ENCODE data around the gene ADGRF1.
"Not testable (repeated sequence)": the region's sequence is repeated elsewhere in the genome, so short reads cannot be mapped to it uniquely, and the experiment has no call there.

ADGRF1 gene

DNA sequence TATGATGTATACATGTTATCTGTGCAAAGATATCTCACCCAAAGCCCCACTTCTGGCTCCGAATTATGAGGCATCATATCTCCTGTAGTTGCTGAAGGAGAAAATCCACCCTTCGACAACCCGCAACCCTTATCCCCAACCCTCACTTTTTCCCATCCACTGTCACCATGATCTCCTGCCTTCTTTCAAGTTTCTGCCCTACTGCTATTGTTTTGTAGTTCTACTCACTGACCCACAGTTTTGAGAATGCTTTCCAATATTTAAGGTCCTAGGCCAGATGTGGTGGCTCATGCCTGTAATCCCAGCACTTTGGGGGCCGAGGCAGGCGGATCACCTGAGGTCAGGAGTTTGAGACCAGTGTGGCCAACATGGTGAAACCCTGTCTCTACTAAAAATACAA is 22.2 kb downstream of the ADGRF1 start:
- DNase-seq: no peak

DNA sequence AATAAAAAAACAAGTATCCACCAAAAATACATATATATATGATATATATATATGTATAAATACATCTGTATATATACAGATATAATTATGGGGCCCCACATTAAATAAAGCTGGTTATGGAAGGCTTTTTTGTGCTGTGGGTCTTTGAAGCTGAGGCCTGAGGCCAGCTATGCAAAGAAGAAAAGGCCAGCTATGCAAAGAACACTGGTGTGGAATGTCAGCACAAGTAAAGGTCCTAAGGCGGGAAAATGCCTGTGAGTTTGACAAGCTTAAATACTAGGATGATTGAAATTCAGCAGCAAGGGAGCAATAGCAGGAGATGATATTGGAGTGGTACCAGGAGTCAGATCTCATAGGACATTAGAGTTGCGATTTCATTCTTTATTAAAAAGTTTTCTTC is 25.2 kb downstream of the ADGRF1 start:
- DNase-seq: no peak

DNA sequence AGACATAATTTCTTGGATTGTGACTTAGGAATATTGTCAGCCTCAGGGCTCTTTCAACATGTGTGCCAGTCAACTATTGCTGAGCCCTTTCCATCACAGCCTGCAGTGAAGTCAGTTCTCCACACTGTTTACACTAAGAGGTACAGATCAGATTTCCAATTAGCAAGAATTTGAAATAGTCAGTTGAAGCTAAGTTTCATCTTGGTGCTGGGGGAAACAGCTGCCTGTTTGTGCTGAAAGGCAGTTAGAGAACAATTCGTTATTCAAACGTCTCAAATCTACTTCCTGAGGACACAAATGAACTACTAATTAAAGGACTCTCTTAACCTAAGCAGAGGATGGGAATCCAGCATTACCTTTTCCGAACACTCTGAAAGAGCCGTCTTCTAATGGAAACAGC is 25.9 kb downstream of the ADGRF1 start:
- DNase-seq: no peak

DNA sequence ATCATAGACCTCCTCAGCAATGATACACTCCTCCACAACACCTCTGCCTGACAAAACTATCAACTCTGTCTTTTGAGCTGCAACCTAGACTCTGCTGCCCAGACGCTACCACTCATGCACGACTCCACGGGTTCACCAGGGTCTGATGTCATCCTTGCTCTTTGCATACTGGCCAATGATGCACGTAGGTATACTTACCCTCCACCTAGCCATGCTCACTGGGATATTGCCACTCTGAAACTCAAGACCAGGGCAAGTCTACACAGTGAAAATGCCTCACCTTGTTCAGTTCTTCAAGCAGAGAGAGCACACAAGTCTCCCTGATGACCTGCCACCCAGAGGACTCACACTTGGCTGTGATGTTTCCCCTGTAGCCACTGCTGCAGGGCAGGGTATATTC is 27.7 kb downstream of the ADGRF1 start:
- no peak for DNase-seq

DNA sequence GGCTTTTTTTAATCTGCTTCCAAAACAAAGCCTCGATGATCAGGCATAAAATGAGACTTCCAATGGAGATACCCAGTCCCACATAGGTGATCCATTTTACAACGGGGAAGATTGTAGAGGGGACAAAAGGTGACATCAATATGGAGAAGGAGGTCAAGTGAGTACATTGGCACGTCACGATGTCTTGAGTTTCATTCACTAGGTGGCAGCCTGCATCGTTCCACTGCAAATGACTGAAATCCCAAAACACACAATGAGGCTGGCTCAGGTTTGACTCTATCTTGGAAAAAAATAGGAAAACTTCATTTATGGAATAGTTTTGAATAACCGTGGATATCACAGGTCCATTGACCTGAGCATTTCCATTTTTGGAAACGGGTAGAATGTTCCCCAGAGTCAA is 32.5 kb downstream of the ADGRF1 start:
- DNase-seq: no peak

DNA sequence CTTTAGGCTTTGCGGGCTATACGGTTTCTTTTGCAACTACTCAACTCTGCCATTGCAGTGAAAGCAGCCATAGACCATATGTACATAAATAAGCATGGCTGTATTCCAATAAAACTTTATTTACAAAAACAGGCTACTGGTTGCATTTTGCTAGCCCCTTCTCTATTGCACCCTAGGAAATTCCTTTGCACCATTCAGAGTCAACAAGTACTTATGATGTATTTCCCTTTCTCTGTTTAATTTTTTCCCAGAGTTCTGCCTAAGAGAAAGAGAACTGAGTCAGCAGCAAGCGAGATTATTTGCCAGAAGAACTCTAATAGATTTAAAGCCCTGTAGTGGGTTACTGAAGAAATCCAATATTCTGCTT is 33.8 kb downstream of the ADGRF1 start:
- no peak for DNase-seq

DNA sequence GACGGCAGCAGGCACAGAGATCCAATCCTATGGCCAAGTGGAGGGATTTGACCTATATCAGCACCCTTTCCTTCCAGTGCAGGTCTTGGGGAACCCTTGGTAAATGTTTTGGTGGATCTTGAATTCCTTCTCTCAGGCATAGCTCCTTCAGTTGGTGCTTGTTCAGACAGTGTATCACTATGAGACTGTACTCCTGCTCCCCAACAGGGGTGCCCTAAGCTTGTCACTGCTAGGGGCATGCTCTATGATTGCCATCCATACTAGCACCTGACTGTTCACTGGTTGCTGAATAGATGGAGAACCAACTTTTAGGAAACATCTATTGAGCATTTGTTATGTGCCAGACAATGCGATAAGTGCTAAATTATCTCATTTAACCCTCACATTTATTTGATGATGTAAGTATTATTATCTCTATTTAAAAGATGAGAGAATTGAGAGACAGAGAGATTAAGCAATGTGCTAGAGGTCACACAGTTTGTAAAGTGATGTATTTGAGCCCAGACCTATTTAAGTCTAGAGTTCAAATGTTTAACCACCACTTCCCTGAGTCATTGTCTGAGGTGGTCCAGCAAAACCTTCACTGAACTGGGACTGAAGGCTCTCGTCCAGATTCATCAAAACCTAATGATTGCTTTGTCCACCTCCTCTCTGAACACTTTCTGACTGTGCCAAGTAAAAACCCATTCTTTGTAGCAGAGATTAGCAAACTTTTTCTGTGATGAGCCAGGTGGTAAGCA is 34.3 kb downstream of the ADGRF1 start:
- DNase-seq: no peak

DNA sequence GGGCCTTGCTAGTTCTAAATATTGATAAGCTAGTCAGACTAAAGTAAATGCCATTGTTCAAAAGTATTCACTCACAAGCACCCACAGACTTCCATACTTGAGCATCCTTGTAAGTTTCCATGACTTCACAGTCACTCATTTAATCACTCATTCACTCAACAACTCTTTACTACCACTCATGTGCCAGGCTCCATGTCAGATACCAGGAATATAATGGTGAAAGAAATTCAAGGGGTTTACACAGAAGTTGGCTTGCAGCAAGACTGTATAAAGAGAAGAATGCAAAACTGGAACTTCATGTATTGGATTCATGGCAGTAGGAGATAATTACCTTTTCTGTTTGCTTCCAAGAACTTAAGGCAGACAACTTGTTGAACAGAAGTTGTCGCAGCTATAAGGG is 36.6 kb downstream of the ADGRF1 start:
- DNase-seq: no peak

DNA sequence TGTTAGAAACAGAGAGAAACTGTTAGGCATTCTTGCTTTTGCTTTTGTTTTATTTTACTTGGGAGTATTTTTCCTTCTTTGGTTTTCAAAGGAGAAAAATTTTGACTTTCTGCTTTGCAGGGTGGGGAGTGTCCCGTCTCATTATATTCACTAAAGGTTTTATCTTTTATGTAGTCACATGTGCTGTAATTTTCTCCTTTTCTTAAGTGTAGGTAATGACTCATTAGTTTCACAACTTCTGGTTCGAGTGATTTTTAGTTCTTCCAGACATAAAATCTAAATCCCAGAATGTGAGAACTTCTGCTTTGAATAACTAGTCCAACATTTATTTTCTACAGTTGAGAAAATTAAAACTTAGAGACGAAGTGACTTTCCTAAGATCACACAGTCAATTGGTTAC is 37.7 kb downstream of the ADGRF1 start:
- no peak for DNase-seq

DNA sequence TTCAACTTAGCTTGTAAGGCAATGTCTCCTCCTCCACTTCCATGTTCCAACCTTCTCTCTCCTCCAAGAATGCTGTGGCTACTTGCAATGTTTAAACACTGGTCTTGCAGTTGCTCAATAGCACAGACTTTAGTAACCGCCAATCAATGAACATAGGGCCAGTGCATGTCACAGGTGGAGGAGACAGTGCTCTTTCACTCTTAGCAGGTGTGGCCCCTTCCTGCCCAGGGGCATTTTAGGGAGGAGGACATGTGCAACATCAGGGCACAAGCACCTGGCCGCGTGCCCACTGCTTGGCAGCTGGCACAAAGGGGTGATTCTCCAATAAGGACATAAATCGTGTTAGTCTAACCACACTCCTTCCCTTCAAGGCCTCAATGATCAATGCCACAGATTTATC is 41.3 kb downstream of the ADGRF1 start:
- DNase-seq: no peak

DNA sequence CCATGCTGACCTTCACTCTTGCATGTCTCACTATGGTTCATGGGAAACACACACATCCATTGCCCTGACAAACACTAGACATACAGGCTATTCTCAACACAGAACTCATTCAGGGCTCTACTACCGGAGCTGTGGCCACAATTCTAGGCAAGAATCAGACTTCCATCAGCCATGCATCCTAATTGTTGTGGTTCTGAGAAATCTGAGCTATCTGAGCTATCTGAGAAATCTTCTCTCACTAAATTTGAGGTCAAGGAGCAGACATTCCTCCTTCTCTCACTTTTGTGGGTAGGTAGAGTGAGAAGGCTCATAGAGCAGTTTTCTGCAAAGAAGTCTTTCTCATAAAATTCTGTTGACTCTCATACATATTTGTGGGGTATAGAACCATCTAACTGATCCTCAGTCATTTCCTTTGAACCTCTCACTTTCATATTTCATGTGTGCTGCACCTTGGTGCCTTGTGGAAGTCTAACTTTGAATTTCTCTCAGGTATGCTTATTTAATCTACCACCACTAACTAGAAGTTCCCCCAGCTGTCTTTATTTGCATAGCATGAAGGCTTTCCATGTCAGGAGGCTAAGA is 43.6 kb downstream of the ADGRF1 start:
- no peak for DNase-seq

DNA sequence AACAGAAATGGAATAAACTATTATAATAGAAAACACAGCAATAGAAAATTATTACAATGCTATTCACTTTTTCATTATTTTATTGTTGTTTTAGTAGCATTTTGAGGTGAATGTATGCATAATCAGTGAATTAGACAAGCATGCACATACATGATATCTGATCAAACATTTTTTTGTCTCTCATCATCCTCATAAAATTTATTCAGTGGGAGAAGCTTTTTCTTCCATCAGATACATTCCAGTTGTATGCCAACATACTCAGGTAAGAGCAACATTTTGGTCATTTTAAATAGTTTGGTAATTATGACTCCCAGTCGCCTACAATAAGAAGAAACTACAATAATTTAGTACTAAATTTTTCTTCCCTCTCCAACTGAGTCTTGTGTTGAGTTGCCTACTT is 44.5 kb downstream of the ADGRF1 start:
- DNase-seq: no peak

DNA sequence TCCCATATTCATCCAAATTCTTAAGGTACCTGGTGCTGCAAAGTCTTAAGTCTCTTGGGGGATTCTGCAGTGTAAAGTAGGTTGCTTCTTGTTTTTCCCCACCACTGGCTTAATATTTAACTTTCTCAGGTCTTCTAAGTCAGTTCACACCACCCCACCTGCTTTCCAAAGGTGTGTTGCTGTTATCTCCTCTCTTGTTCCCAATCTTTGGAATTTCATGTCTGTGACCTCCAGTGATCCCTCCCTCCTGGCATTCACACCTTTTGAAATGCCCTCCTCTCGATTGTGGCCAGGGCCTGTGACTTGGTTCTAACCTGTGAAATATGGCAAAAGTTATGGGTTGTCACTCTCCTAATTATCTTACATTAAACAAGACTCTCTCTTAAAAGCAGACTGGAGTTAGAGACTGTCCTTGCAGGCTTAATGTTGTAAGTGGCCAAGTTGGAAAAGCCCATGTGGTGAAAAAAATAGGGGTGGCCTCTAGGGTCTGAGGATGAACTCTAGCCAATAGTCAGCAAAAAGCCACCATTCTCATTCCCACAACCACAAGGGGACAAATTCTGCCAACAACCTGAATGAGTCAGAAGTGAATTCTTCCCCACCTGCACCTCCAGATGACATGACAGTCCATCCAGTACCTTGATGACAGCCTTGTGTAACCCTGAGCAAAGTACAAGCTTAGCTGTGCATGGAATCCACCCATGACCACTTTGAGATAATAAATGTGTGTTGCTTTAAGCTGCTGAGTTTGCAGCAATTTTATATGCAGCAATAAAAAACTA is 45.1 kb downstream of the ADGRF1 start:
- DNase-seq: no peak

DNA sequence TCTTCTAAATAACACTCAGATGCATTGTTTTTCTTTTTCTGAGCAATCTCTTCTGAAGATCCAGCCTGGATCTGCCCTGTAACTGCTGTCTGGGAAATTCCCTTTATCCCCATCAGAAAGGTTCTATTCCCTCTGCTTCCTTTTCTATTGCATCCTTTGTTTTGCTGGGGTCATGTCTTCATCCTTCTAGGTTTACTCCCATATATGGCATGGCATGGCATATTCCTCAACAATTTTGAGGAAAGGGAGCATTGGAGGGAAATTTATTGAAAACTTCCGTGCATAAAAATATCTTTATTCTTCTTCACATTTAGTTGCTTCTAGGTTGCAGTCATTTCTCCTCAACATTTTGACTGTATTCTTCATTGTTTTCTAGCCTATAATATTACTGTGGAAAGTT is 47.2 kb downstream of the ADGRF1 start:
- DNase-seq: no peak

DNA sequence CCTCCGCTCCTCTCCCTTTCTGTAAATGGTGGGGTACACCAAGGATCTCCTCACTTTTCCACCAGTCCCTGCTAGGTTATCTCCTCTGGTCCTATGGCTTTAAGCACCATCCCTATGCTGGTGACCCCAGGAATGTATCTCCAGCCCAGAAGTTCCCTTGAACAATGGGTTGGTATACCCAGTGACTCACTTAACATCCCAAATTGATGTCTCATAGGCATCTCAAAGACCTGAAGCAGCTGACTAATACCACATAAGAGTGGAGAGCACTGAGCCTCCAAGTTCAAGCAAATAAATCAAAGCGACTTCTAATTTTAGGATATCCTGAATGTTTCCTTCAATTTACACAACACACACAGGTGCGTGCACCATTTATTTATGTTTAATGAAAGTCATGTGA is 48.3 kb downstream of the ADGRF1 start:
- DNase-seq: no peak

DNA sequence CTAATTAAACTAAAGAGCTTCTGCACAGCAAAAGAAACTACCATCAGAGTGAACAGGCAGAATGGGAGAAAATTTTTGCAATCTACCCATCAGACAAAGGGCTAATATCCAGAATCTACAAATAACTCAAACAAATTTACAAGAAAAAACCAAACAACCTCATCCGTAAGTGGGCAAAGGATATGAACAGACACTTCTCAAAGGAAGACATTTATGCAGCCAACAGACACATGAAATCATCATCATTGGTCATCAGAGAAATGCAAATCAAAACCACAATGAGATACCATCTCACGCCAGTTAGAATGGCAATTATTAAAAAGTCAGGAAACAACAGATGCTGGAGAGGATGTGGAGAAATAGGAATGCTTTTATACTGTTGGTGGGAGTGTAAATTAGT is 49.7 kb downstream of the ADGRF1 start:
- not testable (repeated sequence) for DNase-seq

DNA sequence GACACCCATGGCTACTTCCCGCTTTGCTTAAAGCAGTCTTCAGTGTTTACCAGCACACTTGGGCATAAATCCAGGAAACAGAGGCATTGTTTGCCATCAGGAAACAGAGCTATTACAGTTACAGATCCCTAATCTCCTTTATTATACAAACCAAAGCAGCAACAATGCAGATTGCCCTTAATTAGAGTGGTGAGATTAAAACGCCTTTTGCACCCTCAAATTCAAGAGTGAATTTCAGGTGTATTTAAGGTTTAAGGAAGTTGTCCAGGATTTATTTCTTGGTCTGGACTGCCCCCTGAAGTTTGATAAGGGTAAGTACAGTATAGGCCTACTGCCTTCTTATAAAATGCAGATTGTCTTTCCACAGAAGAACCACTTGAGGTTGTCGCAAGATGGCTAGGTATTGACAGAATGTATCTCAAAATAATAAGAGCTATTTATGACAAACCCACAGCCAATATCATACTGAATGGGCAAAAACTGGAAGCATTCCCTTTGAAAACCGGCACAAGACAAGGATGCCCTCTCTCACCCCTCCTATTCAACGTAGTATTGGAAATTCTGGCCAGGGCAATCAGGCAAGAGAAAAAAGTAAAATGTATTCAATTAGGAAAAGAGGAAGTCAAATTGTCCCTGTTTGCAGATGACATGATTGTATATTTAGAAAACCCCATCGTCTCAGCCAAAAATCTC is 51.2 kb downstream of the ADGRF1 start:
- DNase-seq: peak; percentile 34

DNA sequence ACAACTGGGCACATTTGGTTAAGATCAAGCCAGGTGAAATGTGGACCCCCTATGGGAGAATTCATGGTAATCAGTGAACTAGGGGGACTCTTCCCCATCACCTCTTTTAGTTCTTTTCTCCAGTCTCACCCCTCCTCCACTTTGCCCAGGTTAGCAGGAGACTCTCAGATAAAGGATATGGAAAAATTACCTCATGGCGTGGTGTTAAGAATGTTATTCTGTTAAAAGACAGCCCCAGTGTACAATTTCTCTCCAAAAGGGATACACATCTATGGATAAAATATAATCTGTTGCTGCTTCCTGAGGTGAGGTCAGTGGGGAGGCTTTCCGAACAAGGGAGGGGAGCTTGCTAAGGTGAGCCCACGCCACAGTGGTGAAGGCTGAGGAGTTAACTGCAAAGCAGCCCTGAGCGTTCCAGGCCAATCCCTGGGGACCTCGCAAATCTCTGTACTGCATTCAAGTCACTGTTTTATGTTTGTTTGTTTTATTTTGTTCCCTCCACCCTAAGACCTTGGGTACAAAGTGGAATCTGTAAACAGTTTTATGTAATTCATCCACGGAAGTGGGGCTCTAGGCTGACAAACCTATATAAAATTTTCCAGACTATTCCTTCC is 52.0 kb downstream of the ADGRF1 start:
- DNase-seq: no peak

DNA sequence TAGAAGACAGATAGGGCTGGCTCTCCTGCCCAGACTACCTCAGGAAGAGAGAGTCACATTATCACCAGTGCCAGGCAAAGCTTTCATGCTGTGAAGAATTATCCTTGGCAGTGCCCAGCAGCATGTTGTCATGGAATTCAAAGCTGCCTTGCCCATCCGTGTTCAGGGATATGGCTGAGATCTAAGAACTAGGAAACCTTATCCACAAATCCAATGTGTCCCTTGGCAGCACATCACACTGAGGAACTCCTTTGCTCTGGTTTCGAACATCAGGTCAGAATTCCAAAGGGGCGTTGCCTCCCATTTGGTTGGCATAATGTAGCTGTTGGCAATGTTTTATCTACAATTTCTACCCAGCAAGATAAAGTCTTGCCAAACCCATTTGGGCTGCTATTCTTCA is 52.7 kb downstream of the ADGRF1 start:
- DNase-seq: no peak

DNA sequence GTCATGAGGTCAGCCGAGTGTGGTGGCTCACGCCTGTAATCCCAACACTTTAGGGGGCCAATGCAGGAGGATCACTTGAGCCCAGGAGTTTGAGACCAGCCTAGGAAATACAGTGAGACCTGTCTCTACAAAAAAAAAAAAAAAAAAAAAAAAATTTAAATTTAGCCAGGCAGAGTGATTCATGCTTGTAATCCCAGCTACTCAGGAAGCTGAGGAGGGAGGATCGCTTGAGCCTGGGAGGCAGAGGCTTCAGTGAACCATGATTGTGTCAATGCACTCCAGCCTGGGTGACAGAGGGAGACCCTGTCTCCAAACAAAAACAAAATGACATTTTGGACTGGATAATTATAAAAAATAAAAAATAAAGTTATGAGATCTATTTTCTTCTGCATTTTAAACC is 56.2 kb downstream of the ADGRF1 start:
- DNase-seq: no peak

DNA sequence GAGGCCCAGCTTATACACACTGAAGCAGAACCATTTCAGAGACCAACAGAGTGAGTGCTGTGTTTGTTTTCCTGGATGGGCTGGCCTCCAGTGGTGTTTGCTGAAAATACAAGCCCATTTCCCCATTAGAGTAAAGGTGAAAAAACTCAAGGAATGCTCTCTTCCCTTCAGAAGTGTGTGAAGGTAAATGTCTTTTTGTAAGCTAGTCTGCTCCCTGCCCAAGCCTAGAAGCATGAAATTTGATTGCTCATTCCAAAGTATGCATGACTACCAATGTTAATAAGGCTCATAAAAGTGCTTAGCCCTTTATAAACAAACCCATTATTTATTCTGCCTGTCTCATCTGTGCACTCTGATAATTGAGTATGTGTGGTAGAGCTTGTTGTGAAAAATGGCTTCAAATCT is 59.1 kb downstream of the ADGRF1 start:
- DNase-seq: no peak

DNA sequence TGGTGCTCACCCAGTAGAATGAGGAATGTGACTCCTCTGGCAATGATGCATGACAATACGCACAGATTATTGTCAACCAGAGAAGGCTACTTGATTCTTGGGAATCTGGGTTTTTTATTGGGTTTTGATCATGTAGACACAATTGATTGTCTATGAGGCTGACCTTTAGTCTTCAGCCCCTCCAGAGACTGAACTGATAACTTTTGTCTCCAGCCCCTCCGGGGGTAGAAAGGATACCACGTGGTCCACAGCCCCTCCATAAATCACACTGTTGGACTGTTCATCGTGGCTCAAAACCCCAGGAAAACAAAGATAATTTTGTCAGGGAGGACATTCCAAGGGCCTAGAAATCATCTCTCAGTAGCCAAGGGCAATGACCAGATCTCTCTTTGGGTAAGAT is 62.9 kb downstream of the ADGRF1 start:
- DNase-seq: no peak

DNA sequence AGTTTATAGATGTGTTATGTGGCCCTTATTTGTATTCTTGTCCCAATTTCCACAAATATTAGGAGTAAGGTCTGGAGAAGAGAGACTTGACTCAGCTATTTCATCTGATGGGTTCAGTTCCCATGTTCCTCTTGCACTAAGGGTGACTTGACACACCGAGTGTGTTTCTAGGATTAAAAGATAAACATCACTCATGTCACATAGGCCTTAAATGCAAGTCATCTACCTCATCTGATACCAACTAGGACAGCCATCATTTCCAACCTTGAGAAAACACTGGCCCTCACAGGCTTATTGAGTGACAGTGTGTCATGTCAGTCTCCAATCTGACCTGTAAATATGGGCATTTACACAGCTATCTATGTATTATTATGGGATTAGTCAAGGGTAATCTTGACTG is 67.3 kb downstream of the ADGRF1 start:
- DNase-seq: no peak

Data from NCI-H2081 treated with DMSO at 0.1 percent for 48 hours (cell line).